Kidney (tissue), 14 donors: ENCODE data around the gene NCOA7. TPM values are rescaled to one million over a fixed set of nuclear protein-coding genes. Genes with fewer than 3 reads are reported as not detected.

ENCODE experiments used
- DNase-seq, 5 donors: peaks; one replicate each; pipeline ENCODE4 v3.0.0-alpha.2; 2013 to 2020
- FAIRE-seq: peaks from 2 replicates; lab custom pipeline; 2012; peaks lifted over from hg19 to GRCh38; lab: Jason Lieb, UNC
- H3K27ac ChIP-seq, 2 donors: one replicate each; pipeline ENCODE4 v1.7.0; 2013; ENCODE audit warnings: low read depth in 2 of 2, low read length in 2 of 2, inconsistent platforms in 1 of 2
- H3K27me3 ChIP-seq: one replicate; pipeline ENCODE4 v1.7.1; 2013; ENCODE audit warnings: low read length, inconsistent platforms; ENCODE audit not compliant: control insufficient read depth, insufficient read depth
- H3K36me3 ChIP-seq, 3 donors: one replicate each; pipeline versions ENCODE4 v1.7.0 to v1.7.1; 2013; ENCODE audit warnings: low read length in 3 of 3, control low read depth in 1 of 3, inconsistent platforms in 1 of 3; ENCODE audit not compliant: insufficient read depth in 3 of 3, control insufficient read depth in 2 of 3
- H3K4me1 ChIP-seq, 3 donors: one replicate each; pipeline versions ENCODE4 v1.7.0 to v1.7.1; 2013; ENCODE audit warnings: low read length in 3 of 3, inconsistent platforms in 1 of 3, low read depth in 1 of 3; ENCODE audit not compliant: control insufficient read depth in 2 of 3, insufficient read depth in 2 of 3
- H3K4me3 ChIP-seq, 3 donors: one replicate each; pipeline versions ENCODE4 v1.7.0 to v1.8.1; 2013; ENCODE audit warnings: low read length in 3 of 3, control low read depth in 1 of 3, inconsistent platforms in 1 of 3
- H3K9ac ChIP-seq, 3 donors: one replicate each; pipeline versions ENCODE4 v1.7.0 to v1.7.1; 2013; ENCODE audit warnings: low read length in 3 of 3, control low read depth in 1 of 3, inconsistent platforms in 1 of 3
- H3K9me3 ChIP-seq, 3 donors: one replicate each; pipeline versions ENCODE4 v1.7.0 to v1.7.1; 2013; ENCODE audit warnings: low read length in 3 of 3, control low read depth in 1 of 3, inconsistent platforms in 1 of 3; ENCODE audit not compliant: control insufficient read depth in 2 of 3, insufficient read depth in 1 of 3
- CTCF ChIP-seq: IDR thresholded peaks from 3 replicates; pipeline ENCODE4 v1.5.1; 2012; ENCODE audit warnings: mild to moderate bottlenecking, moderate library complexity, borderline replicate concordance; ENCODE audit not compliant: insufficient read depth; ENCODE audit errors: extremely low read depth
- intact Hi-C: fragments of 100-400 bp; cut with DNase I; formaldehyde crosslinking; loops from one replicate; pipeline ENCODE4 v1.11.1; 2022
- polyA plus RNA-seq: library from polyadenylated mRNA; stranded (reverse); fragments of 350-450 nt; fragmentation: Illumina TruSeq; extraction: RNeasy Lipid Tissue Mini Kit (QIAGEN cat#74804); gene quantifications from one replicate; pipeline ENCODE4 v1.2.3, GENCODE V29; 2014; ENCODE audit warnings: low read depth, low replicate concordance; ENCODE audit not compliant: insufficient read depth
- total RNA-seq: library from RNA; stranded (reverse); fragmentation: NEBNext Ultra II Directional; extraction: Animal tissue kit (Norgen Biotek cat#: 25700); gene quantifications from one replicate; pipeline ENCODE4 v1.2.1, GENCODE V29; 2021
- donor health status: control.
- donor health status: control.
- donor health status: control.
- donor health status: control.
- donor health status: control.
- donor health status: DM: yes; HTN: yes; CAD: no.
- donor health status: Normal renal cell carcinoma (clear cell type).

NCOA7 gene
- total and polyA plus RNA-seq, 2 donors from 2014 or later: 21.0 to 135 TPM

GRCh38 chr6:125863023-125863422 lies 72.3 kb downstream of the NCOA7 start:
- TF ChIP-seq CTCF: no peak
- Histone ChIP-seq H3K4me1 (no peaks in the 10 kb centered on the region), H3K9ac (no peak overlapping the region), H3K27me3 (no peaks in the 10 kb centered on the region), H3K4me3 (no peak overlapping the region), H3K36me3 (no peaks in the 10 kb centered on the region), H3K9me3 (no peaks in the 10 kb centered on the region), H3K27ac (no peak overlapping the region)
- DNase-seq (no peak), FAIRE-seq (no peak)
- intact Hi-C loops: no loop called here

GRCh38 chr6:125865015-125865414 lies 74.3 kb downstream of the NCOA7 start:
- H3K9me3 ChIP-seq: no peaks in the 10 kb centered on the region
- intact Hi-C loops: no loop called here
- H3K36me3 ChIP-seq: no peaks in the 10 kb centered on the region
- H3K27me3 ChIP-seq: no peaks in the 10 kb centered on the region
- no peak for DNase-seq
- H3K4me1 ChIP-seq: no peaks in the 10 kb centered on the region
- no peak for TF ChIP-seq CTCF
- no peak overlapping the region for H3K4me3 ChIP-seq
- no peak overlapping the region for H3K27ac ChIP-seq
- FAIRE-seq: no peak
- H3K9ac ChIP-seq: no peak overlapping the region

- H3K9ac ChIP-seq: no peak overlapping the region
- TF ChIP-seq CTCF: no peak
- H3K27me3 ChIP-seq: no peaks in the 10 kb centered on the region
- no peaks in the 10 kb centered on the region for H3K36me3 ChIP-seq
- H3K27ac ChIP-seq: no peak overlapping the region
- no peak for FAIRE-seq
- no peak overlapping the region for H3K4me3 ChIP-seq
- H3K4me1 ChIP-seq: no peaks in the 10 kb centered on the region
- DNase-seq: no peak
- intact Hi-C loops: no loop called here
- H3K9me3 ChIP-seq: no peaks in the 10 kb centered on the region
Measured at GRCh38 chr6:125866433-125866832, 75.7 kb downstream of the NCOA7 start.

GRCh38 chr6:125867483-125867942 lies 76.8 kb downstream of the NCOA7 start:
- intact Hi-C loops: no loop called here
- Histone ChIP-seq H3K27me3 (no peaks in the 10 kb centered on the region), H3K27ac (no peak overlapping the region), H3K9me3 (no peaks in the 10 kb centered on the region), H3K9ac (no peak overlapping the region), H3K4me1 (no peaks in the 10 kb centered on the region), H3K36me3 (no peaks in the 10 kb centered on the region), H3K4me3 (no peak overlapping the region)
- TF ChIP-seq CTCF: no peak
- DNase-seq: peak; percentile 27 to 87 (median 38)
- no peak for FAIRE-seq
